Retinal pigment epithelial cell (primary cell): ENCODE measurements around the gene PRPF19.

Experiments used
- DNase-seq: peaks from one replicate; pipeline ENCODE4 v3.0.0-alpha.2; 2010; ENCODE audit warnings: low read depth
- H3K4me3 ChIP-seq: 2 replicates; pipeline ENCODE4 v1.5.1; 2011; ENCODE audit warnings: mild to moderate bottlenecking, low read length, control low read depth, moderate library complexity
- CTCF ChIP-seq: conservative IDR thresholded peaks from 2 replicates; pipeline ENCODE4 v1.5.1; 2011; ENCODE audit warnings: low read depth, low read length, control low read depth, inconsistent platforms

The PRPF19 gene

GRCh38 chr11:60862171-60862570 is 44.2 kb downstream of the PRPF19 start:
- H3K4me3 ChIP-seq, result no peak overlapping the region
- no peak for DNase-seq
- no peak for TF ChIP-seq CTCF

- TF ChIP-seq CTCF, result no peak
- no peak for DNase-seq
- no peak overlapping the region for H3K4me3 ChIP-seq
These were observed 45.4 kb downstream of the PRPF19 start for GRCh38 chr11:60860943-60861342.

- TF ChIP-seq CTCF, result no peak
- no peak overlapping the region for H3K4me3 ChIP-seq
- no peak for DNase-seq
These were observed 46.7 kb downstream of the PRPF19 start for GRCh38 chr11:60859616-60860250.

- TF ChIP-seq CTCF, result no peak
These were observed 47.5 kb downstream of the PRPF19 start for GRCh38 chr11:60858731-60859464.

GRCh38 chr11:60858236-60858635 is 48.1 kb downstream of the PRPF19 start:
- no peak for DNase-seq
- H3K4me3 ChIP-seq, result no peak overlapping the region
- no peak for TF ChIP-seq CTCF

More at GRCh38 chr11:60858731-60859464, 47.5 kb downstream of the PRPF19 start:
- H3K4me3 ChIP-seq, result no peak overlapping the region
- no peak for DNase-seq

GRCh38 chr11:60857378-60858232 is 48.8 kb downstream of the PRPF19 start:
- no peak for DNase-seq
- no peak for TF ChIP-seq CTCF
- H3K4me3 ChIP-seq, result no peak overlapping the region
